ENCODE data around the gene COL23A1.
A peak's percentile ranks its signal among the peaks of the same experiment; 100 is the strongest.

The COL23A1 gene

GRCh38 chr5:178291161-178291561 lies 299.0 kb downstream of the COL23A1 start:
- DNase-seq: no peak

- no peak for DNase-seq
These were observed 299.8 kb downstream of the COL23A1 start for GRCh38 chr5:178290376-178290775.

GRCh38 chr5:178289438-178289837 lies 300.8 kb downstream of the COL23A1 start:
- DNase-seq: no peak

DNA sequence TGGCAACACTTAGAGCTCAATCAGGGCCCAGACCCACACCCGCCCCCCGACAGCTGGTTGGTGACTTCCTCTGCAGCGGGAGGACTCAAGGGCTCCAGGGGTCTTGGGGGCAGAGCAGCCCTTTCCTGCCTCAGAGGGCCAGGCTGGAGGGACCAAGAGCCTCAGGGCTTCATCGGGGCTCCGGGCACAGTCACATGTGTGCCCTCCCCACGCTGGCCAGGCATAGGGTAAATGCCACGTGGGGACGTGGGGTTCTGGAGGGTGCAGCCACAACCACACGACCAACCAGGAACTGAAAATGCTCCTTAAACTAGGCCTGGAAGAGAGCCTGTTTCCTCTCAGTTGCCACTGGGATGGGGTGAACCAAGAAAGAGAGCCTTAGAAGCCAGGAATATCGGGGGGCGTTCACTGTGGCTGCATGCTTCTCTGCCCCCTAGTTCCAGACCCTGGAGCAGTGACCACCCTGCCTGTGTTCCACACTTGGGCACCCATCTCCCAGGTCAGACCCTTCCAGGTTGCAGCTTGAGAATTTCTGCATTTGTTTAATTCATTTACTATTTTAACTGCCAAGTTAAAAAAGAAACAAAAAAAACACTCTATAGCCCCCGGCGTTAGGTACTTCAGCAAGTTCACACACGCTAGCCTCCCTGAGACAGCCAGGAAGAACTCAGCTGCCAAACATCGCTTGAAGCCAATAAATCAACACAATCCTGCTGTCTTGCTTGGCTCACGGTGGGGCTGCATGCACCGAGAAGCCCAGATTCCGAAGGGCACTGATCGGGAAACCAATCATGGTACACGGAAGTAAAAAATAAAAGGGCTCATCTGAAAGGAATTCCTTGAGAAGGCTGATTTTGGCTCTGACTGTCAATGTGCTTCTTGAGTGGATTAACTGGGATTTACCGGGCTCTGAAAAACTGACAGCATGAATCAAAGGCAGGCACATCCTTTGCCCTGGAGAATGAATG lies 301.5 kb downstream of the COL23A1 start:
- no peak for DNase-seq

- DNase-seq: no peak
These were observed 302.4 kb downstream of the COL23A1 start for GRCh38 chr5:178287791-178288105.

DNA sequence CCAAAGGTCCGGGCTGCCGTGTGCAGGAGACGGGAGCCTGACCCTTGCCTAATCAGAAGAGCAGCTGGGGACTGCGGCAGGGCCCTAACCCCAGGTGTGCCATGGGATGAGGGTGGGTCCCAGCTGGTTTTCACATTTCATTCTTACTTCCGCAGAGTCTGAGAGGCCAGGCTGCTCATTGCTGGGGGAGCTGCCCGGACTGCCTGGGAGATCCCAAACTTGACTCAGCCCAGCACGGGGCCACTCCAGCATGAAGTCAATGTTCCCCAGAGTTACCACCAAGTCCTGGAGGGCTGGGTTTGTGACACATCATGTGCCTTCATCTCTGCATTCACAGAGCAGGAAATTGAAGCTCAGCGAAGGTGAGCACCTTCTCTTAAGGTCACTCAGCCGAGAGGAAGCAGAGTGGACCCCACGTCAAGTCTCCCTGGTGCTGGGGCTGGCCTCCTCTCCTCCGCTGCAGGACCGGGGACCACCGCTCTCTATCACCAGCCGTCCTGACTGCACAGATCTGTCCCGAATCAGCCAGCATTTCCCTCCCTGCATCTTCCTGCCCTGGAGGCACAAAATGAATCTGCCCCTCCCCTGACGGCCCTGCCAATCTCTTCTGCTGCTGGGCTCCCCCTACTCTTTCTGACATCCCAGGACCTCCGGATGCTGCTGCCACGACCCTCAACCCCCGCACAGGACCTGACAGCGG lies 303.0 kb downstream of the COL23A1 start:
- DNase-seq: no peak

DNA sequence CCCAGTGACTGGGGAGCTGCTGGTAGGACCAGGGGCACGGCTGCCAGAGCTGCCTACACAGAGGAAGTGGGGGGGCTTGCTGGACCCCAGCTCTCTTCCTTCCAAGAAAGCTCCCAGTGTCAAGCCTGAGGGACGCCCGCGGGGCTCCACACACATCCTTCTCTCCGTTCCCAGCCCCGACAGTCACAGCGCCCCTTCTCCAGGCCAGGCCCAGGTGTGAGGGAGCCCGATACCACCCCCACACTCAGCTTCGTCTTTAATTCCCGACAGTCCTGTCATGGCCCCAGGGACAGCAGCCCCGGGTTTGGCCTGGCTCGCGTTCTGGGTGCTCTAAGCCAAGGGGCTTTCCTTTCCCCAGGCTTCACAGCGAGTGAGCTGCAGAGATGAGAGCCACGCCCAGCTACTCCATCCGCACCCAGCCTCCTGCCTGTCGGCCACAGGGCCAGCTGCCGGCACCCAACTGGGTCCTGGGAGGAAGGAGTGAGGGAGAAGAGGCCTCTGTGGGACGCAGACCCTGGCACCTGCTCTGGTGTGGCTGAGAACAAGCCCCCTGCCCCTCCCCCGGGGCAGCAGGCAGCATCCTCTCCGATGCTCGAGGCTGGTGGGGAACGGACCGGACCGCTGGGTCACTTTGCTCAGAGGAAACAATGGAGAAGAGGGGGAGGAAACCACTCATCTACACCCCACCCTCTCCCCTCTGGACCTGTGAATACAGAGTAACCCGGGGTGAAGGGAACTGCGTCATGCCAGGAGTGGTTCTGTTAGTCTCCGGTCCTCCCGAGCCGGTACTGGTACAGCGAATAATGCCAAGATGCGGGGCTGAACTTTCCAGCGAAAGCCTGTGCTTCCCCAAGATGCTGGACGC lies 303.7 kb downstream of the COL23A1 start:
- DNase-seq: no peak

DNA sequence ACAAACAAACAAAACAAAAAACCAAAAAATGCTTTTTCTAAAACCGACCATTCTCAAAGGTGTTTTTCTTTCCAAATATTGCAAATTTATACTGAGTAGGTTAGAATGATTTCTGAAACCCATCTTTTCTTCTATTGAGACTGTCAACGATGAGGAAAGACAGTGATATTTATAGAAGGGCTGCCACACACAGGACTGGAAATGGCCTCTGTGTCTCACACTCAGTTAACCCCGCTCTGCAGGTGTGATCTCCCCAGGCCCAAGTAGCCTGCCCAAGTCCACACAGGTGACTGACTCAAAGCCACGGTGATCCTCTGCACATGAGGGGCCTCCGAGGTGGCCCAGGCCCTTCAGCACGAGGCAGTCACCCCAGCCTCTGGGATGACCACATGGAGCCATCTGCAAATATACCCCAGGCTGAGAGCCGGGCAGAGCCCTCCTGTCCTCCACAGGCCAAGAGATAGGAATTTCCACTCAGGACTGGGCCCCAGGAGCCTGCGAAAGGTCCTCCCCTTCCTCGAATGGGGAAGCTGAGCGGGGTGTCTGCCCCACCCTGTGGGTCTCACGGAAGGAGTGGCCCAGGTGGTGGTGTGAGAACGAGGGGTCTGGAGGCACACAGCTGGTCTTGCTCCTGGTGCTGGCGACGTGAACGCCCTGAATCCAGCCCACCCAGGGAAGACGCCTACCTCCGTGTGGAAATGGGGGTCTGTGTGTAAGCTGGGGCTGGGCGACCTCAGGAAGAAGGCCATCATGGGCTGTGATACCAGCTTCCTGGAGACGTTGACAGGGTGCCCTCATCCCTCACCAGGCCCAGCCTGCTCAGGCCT lies 304.6 kb downstream of the COL23A1 start:
- no peak for DNase-seq

DNA sequence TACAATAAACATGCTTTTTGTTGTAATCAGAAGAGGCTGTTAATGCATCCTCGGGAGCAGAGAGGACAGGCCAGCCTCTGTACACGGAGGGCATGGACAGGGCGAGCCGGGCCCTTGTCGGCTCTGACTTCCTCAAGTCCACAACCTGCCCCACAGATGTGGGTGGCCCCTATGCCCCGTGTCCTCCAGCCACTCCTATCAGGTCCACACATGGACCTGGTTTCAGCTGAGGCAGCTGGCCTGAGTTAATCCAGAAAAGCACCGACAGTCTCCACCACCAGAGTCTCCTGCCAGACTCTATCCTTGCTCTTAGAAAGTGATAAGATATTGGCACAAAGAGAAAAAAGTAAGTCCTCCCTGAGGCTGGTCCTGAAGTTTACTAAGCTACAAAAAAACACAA lies 305.2 kb downstream of the COL23A1 start:
- DNase-seq: no peak

- no peak for DNase-seq
These were observed 306.0 kb downstream of the COL23A1 start for GRCh38 chr5:178284093-178284675.

GRCh38 chr5:178283520-178283919 lies 306.7 kb downstream of the COL23A1 start:
- no peak for DNase-seq

DNA sequence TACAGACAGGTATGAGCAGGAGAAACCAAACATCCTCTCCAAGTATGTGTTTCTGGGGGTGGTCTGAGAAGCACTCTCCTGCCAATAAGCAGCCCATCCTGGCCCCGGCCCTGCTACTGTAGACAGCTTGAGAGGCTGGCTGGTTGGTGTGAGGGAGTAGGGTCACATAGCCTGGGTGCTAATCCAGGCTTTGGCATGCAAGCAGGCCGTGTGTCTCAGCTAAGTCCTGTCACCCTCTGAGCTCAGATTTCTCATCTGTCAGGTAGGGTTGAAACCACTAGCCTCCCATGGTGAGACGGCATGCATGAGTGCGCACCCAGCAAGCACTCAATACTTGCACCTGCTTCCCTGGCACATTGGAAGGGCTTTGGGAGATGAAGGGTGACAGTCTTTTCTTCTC lies 307.8 kb downstream of the COL23A1 start:
- no peak for DNase-seq

GRCh38 chr5:178281331-178281730 lies 308.9 kb downstream of the COL23A1 start:
- DNase-seq: no peak

GRCh38 chr5:178280631-178281030 lies 309.6 kb downstream of the COL23A1 start:
- no peak for DNase-seq

- DNase-seq: peak; percentile 27
These were observed 310.3 kb downstream of the COL23A1 start for GRCh38 chr5:178279723-178280438.

DNA sequence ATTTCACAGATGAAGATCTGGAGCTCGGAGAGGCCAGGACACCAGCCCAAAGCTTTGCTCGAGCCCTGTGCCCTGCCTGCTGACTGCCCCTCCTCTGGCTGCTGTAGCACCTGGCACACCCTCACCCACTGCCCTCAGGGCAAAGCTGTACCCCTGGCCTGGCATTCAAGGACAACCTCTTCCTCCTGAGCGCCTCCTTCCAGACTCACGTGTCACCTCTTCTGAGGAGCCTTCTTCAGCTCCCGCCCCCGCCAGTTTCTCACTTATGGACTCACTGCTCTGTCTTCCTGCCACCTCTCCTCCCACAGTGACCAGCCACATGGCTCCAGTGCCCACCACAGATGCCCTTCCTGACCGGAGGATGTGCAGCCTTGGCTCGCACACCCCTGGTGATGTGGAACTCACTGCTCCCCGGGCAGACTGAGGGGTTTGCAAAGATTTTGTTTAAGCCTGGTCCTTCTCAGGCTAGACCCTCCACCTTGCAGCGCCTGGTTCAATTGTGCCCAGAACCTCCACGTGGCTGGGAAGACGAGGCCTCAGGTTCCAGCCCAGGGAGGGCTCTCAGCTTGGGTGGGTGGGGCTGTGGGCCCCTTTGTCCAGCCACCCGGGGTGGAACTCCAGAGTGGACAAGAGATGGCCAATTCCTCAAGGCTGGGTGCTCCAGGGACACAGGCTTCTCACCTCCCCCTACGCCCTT lies 311.0 kb downstream of the COL23A1 start:
- DNase-seq: no peak

- no peak for DNase-seq
These were observed 311.7 kb downstream of the COL23A1 start for GRCh38 chr5:178278358-178279023.

DNA sequence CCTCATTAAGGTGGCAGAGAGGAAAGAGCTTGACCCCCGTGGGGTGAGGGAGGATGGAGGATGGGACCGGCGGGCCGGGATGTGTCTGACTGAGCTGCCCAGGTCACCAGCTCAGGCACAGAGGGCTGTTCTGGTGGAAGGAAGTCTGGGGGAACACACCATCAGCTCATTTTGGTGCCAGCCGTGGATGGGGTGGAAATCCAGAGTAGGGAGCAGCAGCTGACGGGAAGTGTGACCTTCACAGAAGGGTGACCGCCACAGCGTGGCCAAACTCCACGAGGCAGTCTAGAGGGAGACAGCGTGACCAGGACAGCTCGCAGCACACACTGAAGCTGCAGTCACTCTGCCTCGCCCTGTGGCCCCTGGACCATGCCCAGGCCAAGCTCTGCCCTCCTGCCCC lies 312.3 kb downstream of the COL23A1 start:
- no peak for DNase-seq

GRCh38 chr5:178277346-178277745 lies 312.8 kb downstream of the COL23A1 start:
- DNase-seq: no peak
